GM12864 (cell line): ENCODE results near the gene SRSF9.
A peak's percentile ranks its signal among the peaks of the same experiment; 100 is the strongest.
"Not testable (repeated sequence)": the region's sequence is repeated elsewhere in the genome, so short reads cannot be mapped to it uniquely, and the experiment has no call there.

Source experiments
- DNase-seq: peaks from one replicate; pipeline ENCODE4 v3.0.0-alpha.2; 2011; ENCODE audit warnings: low read depth
- H3K4me3 ChIP-seq: 2 replicates; pipeline ENCODE4 v1.5.1; 2011; ENCODE audit warnings: mild to moderate bottlenecking, low read depth, low read length, control low read depth
- TF ChIP-seq, protein P1 (sequence below): IDR thresholded peaks from 2 replicates; pipeline ENCODE4 v1.5.1; 2011; ENCODE audit warnings: low read depth, mild to moderate bottlenecking, moderate library complexity, low read length, control low read depth, inconsistent platforms; ENCODE audit errors: missing control alignments

Gene SRSF9, protein sequence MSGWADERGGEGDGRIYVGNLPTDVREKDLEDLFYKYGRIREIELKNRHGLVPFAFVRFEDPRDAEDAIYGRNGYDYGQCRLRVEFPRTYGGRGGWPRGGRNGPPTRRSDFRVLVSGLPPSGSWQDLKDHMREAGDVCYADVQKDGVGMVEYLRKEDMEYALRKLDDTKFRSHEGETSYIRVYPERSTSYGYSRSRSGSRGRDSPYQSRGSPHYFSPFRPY

DNA sequence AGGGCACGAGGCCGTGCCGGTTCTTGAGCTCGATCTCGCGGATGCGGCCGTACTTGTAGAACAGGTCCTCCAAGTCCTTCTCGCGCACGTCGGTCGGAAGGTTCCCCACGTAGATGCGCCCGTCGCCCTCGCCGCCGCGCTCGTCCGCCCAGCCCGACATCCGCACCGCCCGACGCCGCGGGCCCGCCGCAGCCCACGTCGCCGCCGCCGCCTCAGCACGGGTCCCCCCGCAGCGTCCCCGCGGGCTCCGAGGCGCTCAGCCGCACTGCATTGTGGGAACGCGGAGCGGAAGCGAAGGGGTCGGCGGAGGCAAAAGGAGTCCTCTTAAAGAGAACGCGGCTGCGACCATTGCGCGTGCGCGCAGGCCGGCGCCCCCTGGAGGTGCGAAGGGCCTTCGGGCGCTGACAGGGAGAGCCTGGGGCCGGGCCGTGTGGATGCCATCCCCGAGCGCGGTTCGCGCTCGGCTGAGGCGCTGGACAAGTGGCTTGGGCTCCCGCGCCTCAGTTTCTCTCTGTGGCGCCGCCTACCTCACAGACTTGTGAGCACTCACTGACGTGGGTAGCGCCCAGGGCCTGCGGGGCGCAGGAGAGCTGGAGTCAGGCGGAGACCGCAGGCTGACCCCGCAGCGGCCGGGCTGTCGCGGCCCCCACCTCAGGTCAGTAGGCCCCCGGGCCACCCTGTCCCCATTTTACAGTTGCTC lies at the start of gene SRSF9:
Gene SRSF9 (minus strand): TSS at position 299 of the 700 bp plus-strand sequence. CDS start 139 bp downstream, at position 160.
- TF ChIP-seq, protein P1, sequence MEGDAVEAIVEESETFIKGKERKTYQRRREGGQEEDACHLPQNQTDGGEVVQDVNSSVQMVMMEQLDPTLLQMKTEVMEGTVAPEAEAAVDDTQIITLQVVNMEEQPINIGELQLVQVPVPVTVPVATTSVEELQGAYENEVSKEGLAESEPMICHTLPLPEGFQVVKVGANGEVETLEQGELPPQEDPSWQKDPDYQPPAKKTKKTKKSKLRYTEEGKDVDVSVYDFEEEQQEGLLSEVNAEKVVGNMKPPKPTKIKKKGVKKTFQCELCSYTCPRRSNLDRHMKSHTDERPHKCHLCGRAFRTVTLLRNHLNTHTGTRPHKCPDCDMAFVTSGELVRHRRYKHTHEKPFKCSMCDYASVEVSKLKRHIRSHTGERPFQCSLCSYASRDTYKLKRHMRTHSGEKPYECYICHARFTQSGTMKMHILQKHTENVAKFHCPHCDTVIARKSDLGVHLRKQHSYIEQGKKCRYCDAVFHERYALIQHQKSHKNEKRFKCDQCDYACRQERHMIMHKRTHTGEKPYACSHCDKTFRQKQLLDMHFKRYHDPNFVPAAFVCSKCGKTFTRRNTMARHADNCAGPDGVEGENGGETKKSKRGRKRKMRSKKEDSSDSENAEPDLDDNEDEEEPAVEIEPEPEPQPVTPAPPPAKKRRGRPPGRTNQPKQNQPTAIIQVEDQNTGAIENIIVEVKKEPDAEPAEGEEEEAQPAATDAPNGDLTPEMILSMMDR: peak; percentile 96
- DNase-seq: peak; percentile 92
- H3K4me3 ChIP-seq: peak within 1 kb of the TSS; percentile 97

DNA sequence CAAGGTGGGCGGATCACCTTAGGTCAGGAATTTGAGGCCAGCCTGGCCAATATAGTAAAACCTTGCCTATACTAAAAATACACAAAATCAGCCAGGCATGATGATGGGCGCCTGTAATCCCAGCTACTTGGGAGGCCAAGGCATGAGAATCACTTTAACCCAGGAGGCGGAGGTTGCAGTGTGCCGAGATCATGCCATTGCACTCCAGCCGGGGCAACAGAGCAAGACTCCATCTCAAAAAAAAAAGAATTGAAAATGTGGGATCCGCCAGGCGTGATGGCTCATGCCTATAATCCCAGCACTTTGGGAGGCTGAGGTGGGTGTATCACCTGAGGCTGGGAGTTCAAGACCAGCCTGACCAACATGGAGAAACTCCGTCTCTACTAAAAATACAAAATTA lies 49.8 kb upstream of the SRSF9 start:
- DNase-seq, H3K4me3 ChIP-seq: not testable (repeated sequence)

DNA sequence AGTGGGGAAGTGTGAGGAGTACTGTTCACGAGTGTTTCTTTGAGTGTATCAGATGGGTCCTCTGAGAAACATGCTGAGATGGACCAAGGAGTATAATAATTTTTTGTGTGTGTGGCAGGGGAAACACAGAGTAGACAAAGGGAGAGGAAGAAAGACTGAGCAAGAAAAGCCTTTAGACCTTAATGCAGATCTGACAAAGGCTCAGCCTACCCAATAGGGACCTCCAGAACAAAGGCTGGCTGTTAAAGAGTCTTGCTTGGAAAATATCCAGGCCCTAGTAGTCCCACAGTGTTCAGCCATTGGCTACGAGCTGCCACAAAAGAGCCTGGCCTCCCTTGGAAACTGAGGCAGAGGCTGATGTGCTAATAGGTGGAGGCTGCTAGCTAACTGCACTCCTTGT lies 45.9 kb upstream of the SRSF9 start:
- H3K4me3 ChIP-seq: no peak overlapping the region
- DNase-seq: no peak
- TF ChIP-seq, protein P1: no peak

DNA sequence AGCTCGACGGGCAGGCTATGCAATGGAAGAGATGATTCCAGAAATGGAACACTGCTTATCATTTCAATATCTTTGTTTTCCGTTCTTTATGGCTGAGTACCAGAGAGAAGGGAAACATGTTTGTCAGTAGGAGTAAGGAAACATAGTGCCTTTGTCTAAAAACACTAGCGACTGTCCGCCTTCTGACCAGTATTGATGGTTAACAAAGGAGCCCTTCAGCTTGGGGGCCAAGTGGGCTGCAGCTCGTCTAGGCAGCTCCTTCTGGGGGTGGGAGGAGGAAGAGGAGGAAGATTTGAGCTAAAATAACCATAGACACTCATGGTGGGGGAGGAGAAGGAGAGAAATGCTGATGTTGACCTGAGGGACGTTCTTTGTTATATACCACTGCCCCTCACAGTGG lies 44.5 kb upstream of the SRSF9 start:
- DNase-seq: no peak
- TF ChIP-seq, protein P1: no peak
- no peak overlapping the region for H3K4me3 ChIP-seq

DNA sequence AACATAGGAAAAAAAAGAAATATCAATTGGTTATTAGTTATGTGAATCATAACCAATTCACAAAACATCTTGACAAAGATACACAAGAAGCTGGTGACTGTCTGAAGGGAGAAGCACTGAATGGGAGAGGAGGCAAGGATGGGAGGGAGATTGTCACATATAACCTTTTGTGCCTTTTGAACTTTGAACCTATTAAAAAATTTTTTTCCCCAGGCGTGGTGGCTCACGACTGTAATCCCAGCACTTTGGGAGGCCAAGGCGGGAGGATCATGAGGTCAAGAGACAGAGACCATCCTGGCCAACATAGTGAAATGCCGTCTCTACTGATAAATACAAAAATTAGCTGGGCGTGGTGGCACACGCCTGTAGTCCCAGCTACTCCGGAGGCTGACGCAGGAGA lies 39.0 kb upstream of the SRSF9 start:
- no peak for DNase-seq
- H3K4me3 ChIP-seq: no peak overlapping the region
- TF ChIP-seq, protein P1: no peak

DNA sequence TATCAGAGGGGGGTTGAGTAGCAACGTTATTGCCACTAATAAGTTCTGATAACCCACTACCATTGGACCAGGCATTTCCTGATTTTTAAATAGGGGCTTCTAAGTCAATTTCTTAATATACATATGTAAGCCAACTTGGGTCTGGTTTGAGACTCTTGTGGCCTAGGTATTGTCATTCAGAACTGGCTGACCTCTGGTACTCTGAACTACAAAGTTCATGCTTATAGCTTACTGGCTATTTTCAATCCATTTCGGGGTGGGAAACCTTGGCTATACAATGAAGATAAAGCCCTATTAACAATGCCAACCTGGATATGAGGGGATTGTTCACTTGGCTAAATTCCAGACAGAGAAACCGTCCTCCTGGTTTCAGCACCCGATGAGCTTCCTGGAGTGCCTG lies 35.0 kb upstream of the SRSF9 start:
- DNase-seq: no peak
- TF ChIP-seq, protein P1: no peak
- no peak overlapping the region for H3K4me3 ChIP-seq

DNA sequence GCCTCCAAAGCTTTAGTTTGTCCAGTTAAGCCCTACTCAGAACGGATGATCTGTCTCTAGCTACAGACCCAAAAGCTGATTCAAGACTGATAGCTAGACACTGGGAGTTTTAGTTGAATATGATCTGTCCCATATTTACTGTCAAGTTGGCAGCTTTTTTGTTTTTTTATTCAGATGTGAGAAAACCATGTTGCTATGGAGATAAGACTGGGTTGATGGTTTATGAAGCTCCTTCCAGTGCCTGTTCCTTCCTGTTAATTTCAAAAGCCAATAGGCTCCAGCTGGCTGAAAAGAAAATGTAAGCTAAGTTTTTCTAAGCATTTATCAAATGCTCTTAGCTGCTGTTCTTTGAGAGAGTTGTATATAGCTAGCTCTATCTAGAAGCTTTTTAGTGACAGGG lies 31.0 kb upstream of the SRSF9 start:
- H3K4me3 ChIP-seq: no peak overlapping the region
- TF ChIP-seq, protein P1: no peak
- DNase-seq: no peak
